GM12878 (cell line): Measurements from ENCODE around the gene CDC42BPA. TPM values are rescaled to one million over a fixed set of nuclear protein-coding genes. Genes with fewer than 3 reads are reported as not detected.

Source experiments
- ATAC-seq: fragments of 200-7000 bp; cut with Tn5 transposase; 3 replicates; pipeline ENCODE4 v1.9.1; 2020; ENCODE audit warnings: mild to moderate bottlenecking, moderate library complexity
- BruUV-seq: library from RNA; stranded (reverse); fragments of 400-500 nt; replicated peaks from 2 replicates; lab custom pipeline; 2021; lab: Mats Ljungman, UMichigan
- CTCF ChIA-PET: fragments of 300-600 bp; sonication (Branson Sonifier 250); formaldehyde crosslinking; extraction: SDS; loops from one replicate; lab custom pipeline; 2021; ENCODE audit warnings: inconsistent platforms; lab: Yijun Ruan, JAX
- POLR2A ChIA-PET: fragments of 350-600 bp; formaldehyde crosslinking; extraction: SDS; loops from one replicate; lab custom pipeline; 2021; ENCODE audit warnings: inconsistent platforms; lab: Charles Lee
- RAD21 ChIA-PET: fragments of 300-600 bp; sonication (Branson Sonifier 250); formaldehyde crosslinking; loops from one replicate; lab custom pipeline; 2023; ENCODE audit warnings: antibody characterized with exemption; ENCODE audit not compliant: unreplicated experiment; lab: Charles Lee
- SMC1A ChIA-PET: fragments of 300-600 bp; sonication (Branson Sonifier 250); formaldehyde crosslinking; loops from one replicate; lab custom pipeline; 2023; ENCODE audit not compliant: unreplicated experiment, uncharacterized antibody; lab: Charles Lee
- DNase-seq: peaks from one replicate; pipeline ENCODE4 v3.0.0-alpha.2; 2011; ENCODE audit warnings: low read depth, low spot score
- FAIRE-seq: peaks from 3 replicates; lab custom pipeline; 2011; peaks lifted over from hg19 to GRCh38; lab: Jason Lieb, UNC
- H2AFZ ChIP-seq: 2 replicates; pipeline ENCODE4 v1.6.0; 2011; ENCODE audit warnings: low read depth, low read length, control low read depth; ENCODE audit not compliant: control insufficient read depth
- H3K27ac ChIP-seq: 2 replicates; pipeline ENCODE4 v1.5.1; 2011; ENCODE audit warnings: control low read depth; ENCODE audit not compliant: control insufficient read depth, insufficient read depth
- H3K27me3 ChIP-seq, 2 experiments: replicated peaks in 1 of 2; 2 replicates each; pipeline versions ENCODE4 v1.6.0 to v1.6.1; 2011; ENCODE audit warnings: low read length in 1 of 2; ENCODE audit not compliant: control insufficient read depth in 2 of 2, insufficient read depth in 2 of 2
- H3K36me3 ChIP-seq, 2 experiments: 2 replicates each; pipeline ENCODE4 v1.5.1; 2011; ENCODE audit warnings: low read length in 1 of 2; ENCODE audit not compliant: control insufficient read depth in 2 of 2, insufficient read depth in 2 of 2
- H3K4me1 ChIP-seq: 2 replicates; pipeline ENCODE4 v1.6.1; 2011; ENCODE audit warnings: mild to moderate bottlenecking, low read length, moderate library complexity, mixed read lengths; ENCODE audit not compliant: control insufficient read depth, insufficient read depth
- H3K4me2 ChIP-seq: 2 replicates; pipeline ENCODE4 v1.6.0; 2011; ENCODE audit warnings: control low read depth; ENCODE audit not compliant: control insufficient read depth, insufficient read depth
- H3K4me3 ChIP-seq: fragments of 200-600 bp; sonication (generic); 2 replicates; pipeline ENCODE4 v1.5.1; 2016
- H3K79me2 ChIP-seq: 2 replicates; pipeline ENCODE4 v1.6.0; 2011; ENCODE audit warnings: low read length; ENCODE audit not compliant: control insufficient read depth, insufficient read depth
- H3K9ac ChIP-seq: 2 replicates; pipeline ENCODE4 v1.8.0; 2011; ENCODE audit warnings: low read length, control low read depth, mixed read lengths; ENCODE audit not compliant: control insufficient read depth, insufficient read depth
- H3K9me3 ChIP-seq: replicated peaks from 3 replicates; pipeline ENCODE4 v1.5.1; 2011; ENCODE audit warnings: mild to moderate bottlenecking, low read length; ENCODE audit not compliant: control insufficient read depth, insufficient read depth
- H4K20me1 ChIP-seq: 2 replicates; pipeline ENCODE4 v1.6.0; 2011; ENCODE audit not compliant: control insufficient read depth, insufficient read depth
- JUNB ChIP-seq: IDR thresholded peaks from 2 replicates; pipeline ENCODE4 v1.6.1; 2016; ENCODE audit warnings: antibody characterized with exemption, mild to moderate bottlenecking
- LARP7 ChIP-seq: fragments of 450-650 bp; IDR thresholded peaks from 2 replicates; pipeline ENCODE4 v1.6.1; 2017; ENCODE audit warnings: mild to moderate bottlenecking
- MEF2B ChIP-seq: fragments of 450-650 bp; IDR thresholded peaks from 2 replicates; pipeline ENCODE4 v1.6.1; 2018; ENCODE audit warnings: mild to moderate bottlenecking, moderate library complexity; ENCODE audit not compliant: partially characterized antibody, poor library complexity, severe bottlenecking
- MLLT1 ChIP-seq: fragments of 450-650 bp; IDR thresholded peaks from 2 replicates; pipeline ENCODE4 v1.6.1; 2016; ENCODE audit warnings: mild to moderate bottlenecking
- MYC ChIP-seq: IDR thresholded peaks from 2 replicates; pipeline ENCODE4 v1.6.1; 2011; ENCODE audit warnings: mild to moderate bottlenecking, low read length, moderate library complexity, inconsistent platforms; ENCODE audit not compliant: insufficient read depth, insufficient replicate concordance, insufficient read length, severe bottlenecking
- NFXL1 ChIP-seq: fragments of 450-650 bp; IDR thresholded peaks from 2 replicates; pipeline ENCODE4 v1.6.1; 2017; ENCODE audit warnings: antibody characterized with exemption, mild to moderate bottlenecking, borderline replicate concordance
- NFYA ChIP-seq: IDR thresholded peaks from 2 replicates; pipeline ENCODE4 v1.6.1; 2011; ENCODE audit warnings: low read depth, mild to moderate bottlenecking, low read length, improper control_type of control experiment, borderline replicate concordance
- NKRF ChIP-seq: fragments of 450-650 bp; conservative IDR thresholded peaks from 2 replicates; pipeline ENCODE4 v1.6.1; 2017; ENCODE audit warnings: mild to moderate bottlenecking, moderate library complexity
- POLR2A ChIP-seq: IDR thresholded peaks from 2 replicates; pipeline ENCODE4 v1.6.1; 2011; ENCODE audit warnings: low read depth, mild to moderate bottlenecking, low read length
- SIX5 ChIP-seq: IDR thresholded peaks from 2 replicates; pipeline ENCODE4 v1.6.1; 2011; ENCODE audit warnings: mild to moderate bottlenecking, low read depth, low read length, moderate library complexity; ENCODE audit not compliant: severe bottlenecking
- SMC3 ChIP-seq: IDR thresholded peaks from 2 replicates; pipeline ENCODE4 v1.6.1; 2011; ENCODE audit warnings: low read length, improper control_type of control experiment, borderline replicate concordance
- SREBF2 ChIP-seq: IDR thresholded peaks from 2 replicates; pipeline ENCODE4 v1.6.1; 2012; ENCODE audit warnings: mild to moderate bottlenecking, low read length
- TCF7 ChIP-seq: IDR thresholded peaks from 2 replicates; pipeline ENCODE4 v1.6.1; 2014; ENCODE audit warnings: antibody characterized with exemption, borderline replicate concordance
- ZNF274 ChIP-seq: IDR thresholded peaks from one replicate; pipeline ENCODE4 v1.8.0; 2011; ENCODE audit not compliant: insufficient read length, insufficient read depth
- ZNF384 ChIP-seq: IDR thresholded peaks from 2 replicates; pipeline ENCODE4 v1.6.1; 2012; ENCODE audit warnings: low read depth, mild to moderate bottlenecking, low read length, improper control_type of control experiment, borderline replicate concordance
- WGBS: methylation state at CpG from one replicate; pipeline ENCODE4 v1.1.6; 2016; ENCODE audit warnings: low lambda C conversion rate; ENCODE audit not compliant: insufficient replicate concordance, insufficient coverage; ENCODE audit errors: missing lambda C conversion rate; 5-methylcytosine and 5-hydroxymethylcytosine counted together
- in situ Hi-C: fragments of 300-500 bp; cut with MboI; formaldehyde crosslinking; loops from 9 replicates; pipeline ENCODE4 v1.14.3; 2018; ENCODE audit warnings: mixed read lengths
- intact Hi-C: fragments of 100-400 bp; cut with micrococcal nuclease; formaldehyde crosslinking; loops from one replicate; pipeline ENCODE4 v1.14.2; 2022; ENCODE audit not compliant: unreplicated experiment
- polyA plus RNA-seq, 11 experiments: library from polyadenylated mRNA; depleted of rRNA in 4 of 11; unstranded in 6 of 11; stranded (reverse) in 5 of 11; fragments of >200 nt; fragmentation: Nextera tagmentation in 4 of 11; fragmentation: Illumina TruSeq in 1 of 11; extraction: Ambion mirVana in 4 of 11; extraction: Trizol in 1 of 11; gene quantifications; 1 replicate in 1 of 11; 2 replicates in 10 of 11; pipeline versions ENCODE4 v1.2.1 to v1.2.3, GENCODE V29; 2011 to 2016; ENCODE audit warnings: inconsistent platforms in 2 of 11, missing spikeins in 2 of 11, low read depth in 1 of 11
- total RNA-seq, 4 experiments: library from RNA; depleted of rRNA in 3 of 4; stranded (reverse); fragments of >200 nt in 3 of 4; fragmentation: Illumina TruSeq in 1 of 4; extraction: Trizol in 1 of 4; gene quantifications; 2 replicates each; pipeline versions ENCODE4 v1.2.1 to v1.2.3, GENCODE V29; 2013 to 2021
- TF ChIP-seq, protein P1 (sequence below): IDR thresholded peaks from 2 replicates; pipeline ENCODE4 v1.6.1; 2011; ENCODE audit warnings: low read depth, mild to moderate bottlenecking, low read length, moderate library complexity, borderline replicate concordance; ENCODE audit errors: extremely low read depth
- TF ChIP-seq, protein P2 (sequence below): fragments of 450-650 bp; IDR thresholded peaks from 2 replicates; pipeline ENCODE4 v1.6.1; 2016; ENCODE audit warnings: mild to moderate bottlenecking
- TF ChIP-seq, protein P3 (sequence below): fragments of 450-650 bp; IDR thresholded peaks from 2 replicates; pipeline ENCODE4 v1.6.1; 2017; ENCODE audit warnings: mild to moderate bottlenecking

CDC42BPA gene
- total and polyA plus RNA-seq, 10 of the 15 experiments (the other 5 are each of a cell fraction or from before 2014, with no cell fraction given) = 0.02 to 0.52 (median 0.10) TPM

GRCh38 chr1:226974544-226975258 lies 343.6 kb downstream of the CDC42BPA start:
- intact Hi-C loops = no loop called here
- DNase-seq (no peak), FAIRE-seq (no peak)
- ChIA-PET CTCF (no interaction called here), RAD21 (no interaction called here), POLR2A (no interaction called here)
- Histone ChIP-seq H3K4me2 (no peak overlapping the region), H3K4me1 (no peaks in the 10 kb centered on the region), H3K9ac (no peak overlapping the region), H3K4me3 (no peak overlapping the region), H2AFZ (no peak overlapping the region)
- in situ Hi-C loops = no loop called here
- TF ChIP-seq LARP7 (no peak), SREBF2 (no peak), NFYA (no peak), JUNB (no peak), ZNF384 (no peak), SIX5 (no peak), TCF7 (no peak), NKRF (no peak), MLLT1 (no peak), NFXL1 (no peak), SMC3 (no peak), ZNF274 (no peak), MYC (no peak), MEF2B (no peak), POLR2A (no peak)
- TF ChIP-seq, protein P1, sequence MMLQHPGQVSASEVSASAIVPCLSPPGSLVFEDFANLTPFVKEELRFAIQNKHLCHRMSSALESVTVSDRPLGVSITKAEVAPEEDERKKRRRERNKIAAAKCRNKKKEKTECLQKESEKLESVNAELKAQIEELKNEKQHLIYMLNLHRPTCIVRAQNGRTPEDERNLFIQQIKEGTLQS = no peak
- TF ChIP-seq, protein P2, sequence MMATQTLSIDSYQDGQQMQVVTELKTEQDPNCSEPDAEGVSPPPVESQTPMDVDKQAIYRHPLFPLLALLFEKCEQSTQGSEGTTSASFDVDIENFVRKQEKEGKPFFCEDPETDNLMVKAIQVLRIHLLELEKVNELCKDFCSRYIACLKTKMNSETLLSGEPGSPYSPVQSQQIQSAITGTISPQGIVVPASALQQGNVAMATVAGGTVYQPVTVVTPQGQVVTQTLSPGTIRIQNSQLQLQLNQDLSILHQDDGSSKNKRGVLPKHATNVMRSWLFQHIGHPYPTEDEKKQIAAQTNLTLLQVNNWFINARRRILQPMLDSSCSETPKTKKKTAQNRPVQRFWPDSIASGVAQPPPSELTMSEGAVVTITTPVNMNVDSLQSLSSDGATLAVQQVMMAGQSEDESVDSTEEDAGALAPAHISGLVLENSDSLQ = no peak
- TF ChIP-seq, protein P3, sequence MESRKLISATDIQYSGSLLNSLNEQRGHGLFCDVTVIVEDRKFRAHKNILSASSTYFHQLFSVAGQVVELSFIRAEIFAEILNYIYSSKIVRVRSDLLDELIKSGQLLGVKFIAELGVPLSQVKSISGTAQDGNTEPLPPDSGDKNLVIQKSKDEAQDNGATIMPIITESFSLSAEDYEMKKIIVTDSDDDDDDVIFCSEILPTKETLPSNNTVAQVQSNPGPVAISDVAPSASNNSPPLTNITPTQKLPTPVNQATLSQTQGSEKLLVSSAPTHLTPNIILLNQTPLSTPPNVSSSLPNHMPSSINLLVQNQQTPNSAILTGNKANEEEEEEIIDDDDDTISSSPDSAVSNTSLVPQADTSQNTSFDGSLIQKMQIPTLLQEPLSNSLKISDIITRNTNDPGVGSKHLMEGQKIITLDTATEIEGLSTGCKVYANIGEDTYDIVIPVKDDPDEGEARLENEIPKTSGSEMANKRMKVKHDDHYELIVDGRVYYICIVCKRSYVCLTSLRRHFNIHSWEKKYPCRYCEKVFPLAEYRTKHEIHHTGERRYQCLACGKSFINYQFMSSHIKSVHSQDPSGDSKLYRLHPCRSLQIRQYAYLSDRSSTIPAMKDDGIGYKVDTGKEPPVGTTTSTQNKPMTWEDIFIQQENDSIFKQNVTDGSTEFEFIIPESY = no peak
- TF ChIP-seq, all 136 proteins: peak for 0
- no peaks in the 10 kb centered on the region for H3K79me2 ChIP-seq
- no peak overlapping the region for H3K27ac ChIP-seq
- no peak for ATAC-seq
- H3K9me3 ChIP-seq = peaks cover 1% of the 10 kb centered on the region; the same call in 2 of the 3 replicates
- SMC1A ChIA-PET = no interaction called here
- BruUV-seq = no TSS peak
- H3K27me3 ChIP-seq = no peaks in the 10 kb centered on the region
- H4K20me1 ChIP-seq = no peaks in the 10 kb centered on the region
- no peaks in the 10 kb centered on the region for H3K36me3 ChIP-seq
- WGBS = 82% methylated on average over 14 of the region's 14 CpGs
